DND-41 (cell line): ENCODE measurements around the gene OVOL1.

ENCODE experiments used
- EZH2 ChIP-seq: IDR thresholded peaks from 3 replicates; pipeline ENCODE4 v1.6.1; 2012; ENCODE audit warnings: borderline replicate concordance, low read depth, mild to moderate bottlenecking, moderate library complexity, low read length, inconsistent platforms; ENCODE audit not compliant: severe bottlenecking
- TF ChIP-seq, protein P1 (sequence below): IDR thresholded peaks from 2 replicates; pipeline ENCODE4 v1.5.1; 2012; ENCODE audit warnings: borderline replicate concordance, low read length, moderate library complexity, mild to moderate bottlenecking; ENCODE audit not compliant: poor library complexity, severe bottlenecking; ENCODE audit errors: extremely low read depth

DNA sequence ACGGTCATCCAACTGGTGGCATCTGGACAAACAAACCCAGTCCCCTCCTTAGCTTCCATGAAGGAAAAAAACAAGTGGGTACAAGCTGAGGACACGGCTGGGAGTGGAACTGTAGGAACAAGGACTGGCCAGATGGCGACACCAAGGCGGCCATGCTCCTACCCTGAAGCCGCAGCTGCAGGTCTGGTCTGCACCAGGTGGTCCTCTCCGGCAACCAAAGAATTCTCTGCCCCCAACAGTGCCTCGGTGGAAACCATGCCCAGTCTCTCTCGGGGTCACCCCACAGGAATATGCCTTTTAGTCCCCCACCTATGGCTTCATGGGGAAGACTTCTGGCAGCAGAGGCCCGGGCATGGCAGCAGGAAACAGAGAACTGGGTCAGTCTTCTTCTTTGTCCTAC, 22.6 kb downstream of the OVOL1 start:
- TF ChIP-seq, protein P1, sequence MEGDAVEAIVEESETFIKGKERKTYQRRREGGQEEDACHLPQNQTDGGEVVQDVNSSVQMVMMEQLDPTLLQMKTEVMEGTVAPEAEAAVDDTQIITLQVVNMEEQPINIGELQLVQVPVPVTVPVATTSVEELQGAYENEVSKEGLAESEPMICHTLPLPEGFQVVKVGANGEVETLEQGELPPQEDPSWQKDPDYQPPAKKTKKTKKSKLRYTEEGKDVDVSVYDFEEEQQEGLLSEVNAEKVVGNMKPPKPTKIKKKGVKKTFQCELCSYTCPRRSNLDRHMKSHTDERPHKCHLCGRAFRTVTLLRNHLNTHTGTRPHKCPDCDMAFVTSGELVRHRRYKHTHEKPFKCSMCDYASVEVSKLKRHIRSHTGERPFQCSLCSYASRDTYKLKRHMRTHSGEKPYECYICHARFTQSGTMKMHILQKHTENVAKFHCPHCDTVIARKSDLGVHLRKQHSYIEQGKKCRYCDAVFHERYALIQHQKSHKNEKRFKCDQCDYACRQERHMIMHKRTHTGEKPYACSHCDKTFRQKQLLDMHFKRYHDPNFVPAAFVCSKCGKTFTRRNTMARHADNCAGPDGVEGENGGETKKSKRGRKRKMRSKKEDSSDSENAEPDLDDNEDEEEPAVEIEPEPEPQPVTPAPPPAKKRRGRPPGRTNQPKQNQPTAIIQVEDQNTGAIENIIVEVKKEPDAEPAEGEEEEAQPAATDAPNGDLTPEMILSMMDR = no peak
- no peak for TF ChIP-seq EZH2
